Measurements from ENCODE around the gene BMF. TPM values are rescaled to one million over a fixed set of nuclear protein-coding genes. Genes with fewer than 3 reads are reported as not detected.

Gene BMF
- total RNA-seq, 1 experiment from 2014 or later, result 13.2 TPM

- Histone ChIP-seq H3K79me1 (ENCODE audit: insufficient read depth, low read depth, low read length, poor library complexity, severe bottlenecking) (no peaks in the 10 kb centered on the region), H3K9me3 (ENCODE audit: control insufficient read depth, low read depth, low read length) (no peaks in the 10 kb centered on the region), H2AK5ac (ENCODE audit: insufficient read length, low read length) (no peak overlapping the region), H3K18ac (ENCODE audit: insufficient read length, low read depth, low read length) (no peak overlapping the region), H4K5ac (ENCODE audit: insufficient read length, low read depth, low read length) (no peak overlapping the region), H3K4me2 (ENCODE audit: insufficient read depth, insufficient read length, low read length) (no peak overlapping the region), H3K27ac (ENCODE audit: insufficient read length, low read depth, low read length) (no peak overlapping the region), H2BK20ac (ENCODE audit: low read depth, low read length, poor library complexity, severe bottlenecking) (no peak overlapping the region), H3K56ac (ENCODE audit: insufficient read length, low read depth, low read length) (no peak overlapping the region), H3K4me1 (ENCODE audit: insufficient read depth, low read length) (peaks cover 7% of the 10 kb centered on the region; the same call in 1 of the 2 replicates), H3K79me2 (ENCODE audit: insufficient read depth, low read length) (no peaks in the 10 kb centered on the region), H3K14ac (ENCODE audit: insufficient read depth, low read length) (no peak overlapping the region), H3K9ac (ENCODE audit: extremely low read depth, insufficient read length, low read length) (no peak overlapping the region), H4K8ac (replicated peaks; ENCODE audit: insufficient read length, low read depth, low read length) (no peak overlapping the region), H3K23me2 (ENCODE audit: insufficient read length, low read depth, low read length, poor library complexity, severe bottlenecking) (peaks cover 3% of the 10 kb centered on the region), H3K27me3 (ENCODE audit: insufficient read depth, low read length) (no peaks in the 10 kb centered on the region), H2BK120ac (ENCODE audit: low read depth, low read length, poor library complexity, severe bottlenecking) (no peak overlapping the region), H3K23ac (ENCODE audit: insufficient read length, low read depth, low read length) (no peak overlapping the region), H3K4ac (ENCODE audit: low read depth, low read length) (no peak overlapping the region), H3T11ph (ENCODE audit: low read length) (no peak overlapping the region), H4K91ac (ENCODE audit: insufficient read length, low read depth, low read length) (no peak overlapping the region), H2AFZ (ENCODE audit: low read length) (no peak overlapping the region), H2BK5ac (ENCODE audit: insufficient read length, low read length) (no peak overlapping the region), H2BK12ac (ENCODE audit: insufficient read length, low read depth, low read length) (no peak overlapping the region), H4K20me1 (ENCODE audit: control insufficient read depth, insufficient read depth, insufficient read length) (no peaks in the 10 kb centered on the region), H2BK15ac (ENCODE audit: low read depth, low read length) (no peak overlapping the region)
- peaks cover 3% of the 10 kb centered on the region; the same call in 1 of the 2 replicates for H3K27me3 Mint-ChIP-seq (ENCODE audit: low read depth)
- no peak for TF ChIP-seq CTCF (conservative IDR thresholded peaks at IDR 0.05)
- peak overlapping the region in 1 of 3 experiments; percentile 9; a peak in 1 of 7 replicates for H3K27ac Mint-ChIP-seq
- peaks cover 60 to 61% of the 10 kb centered on the region in 2 experiments for H3K4me1 Mint-ChIP-seq
- no CpG with 5 or more reads among the region's 3 CpGs for WGBS (ENCODE audit: extremely low coverage, insufficient read length, low lambda C conversion rate)
- no peak for DNase-seq
- no peaks in the 10 kb centered on the region; a peak in 2 of 7 replicates for H3K36me3 Mint-ChIP-seq (ENCODE audit: insufficient read depth in 1 of 3, low read depth in 3 of 3)
- no peaks in the 10 kb centered on the region; a peak in 1 of 5 replicates for H3K9me3 Mint-ChIP-seq
- H3K4me3 Mint-ChIP-seq, result no peak overlapping the region
Observed at GRCh38 chr15:40048926-40049475, 59.7 kb downstream of the BMF start.

Measured in H9 (cell line).